ENCODE measurements around the gene SV2C.

The SV2C gene

DNA sequence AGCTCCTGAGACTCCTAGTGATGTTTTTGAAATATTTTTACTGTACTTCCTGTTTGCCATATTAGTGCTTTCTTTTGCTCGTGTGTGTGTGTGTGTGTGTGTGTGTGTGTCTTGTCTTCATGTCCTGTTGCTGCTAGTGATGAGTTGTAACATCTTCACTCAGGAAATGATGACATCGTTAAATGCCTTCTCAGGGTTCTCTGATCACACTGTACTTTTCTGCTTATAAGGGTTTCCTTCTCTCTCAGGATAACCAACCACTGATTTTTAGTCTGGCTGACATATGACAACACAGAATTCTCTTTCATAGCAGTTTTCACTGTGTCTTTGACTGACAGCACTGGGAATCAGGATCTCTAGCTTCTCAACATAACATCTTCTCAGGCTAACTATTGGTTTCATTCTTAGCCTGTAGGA, 16.1 kb downstream of the SV2C start:
- no peak for DNase-seq (ENCODE audit: low read depth)

DNA sequence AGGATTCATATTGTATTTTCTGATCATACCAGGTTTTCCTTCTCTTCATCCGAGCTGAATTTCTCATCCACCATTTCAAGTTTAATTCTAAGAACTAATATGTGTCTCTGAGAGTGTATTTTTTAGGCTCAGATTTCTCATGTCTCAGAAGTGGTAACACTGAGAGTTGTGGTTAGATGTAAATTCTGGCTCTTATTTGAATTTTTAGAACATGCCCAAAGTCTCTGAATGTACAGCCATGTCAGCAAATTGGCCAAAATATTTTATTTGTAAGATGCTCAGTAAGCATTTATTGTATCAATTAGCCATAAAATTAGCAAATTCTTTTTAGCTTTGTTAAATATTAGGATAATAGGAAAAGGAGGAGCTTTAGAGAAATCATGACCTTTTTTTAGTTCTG, 16.6 kb downstream of the SV2C start:
- no peak for DNase-seq (ENCODE audit: low read depth)

DNA sequence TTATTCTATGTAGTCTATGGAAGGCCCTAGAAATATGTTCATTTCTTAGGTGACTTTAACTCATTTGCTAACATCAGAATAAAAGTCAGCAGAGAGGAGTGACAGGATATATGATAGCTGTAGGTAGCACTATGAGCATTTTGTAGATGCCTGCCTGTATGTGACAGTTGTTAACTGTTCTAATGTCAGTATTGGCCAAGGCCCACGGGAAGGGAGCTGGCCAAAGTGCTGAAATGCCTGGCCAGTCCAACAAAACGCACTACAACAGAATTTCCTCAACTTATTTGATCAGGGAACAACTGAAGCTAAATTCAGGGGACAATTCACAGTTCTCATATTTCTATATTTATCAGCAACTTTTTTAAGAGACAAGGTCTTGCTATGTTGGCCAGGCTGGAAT, 20.8 kb downstream of the SV2C start:
- peak; percentile 21 for DNase-seq (ENCODE audit: low read depth)

DNA sequence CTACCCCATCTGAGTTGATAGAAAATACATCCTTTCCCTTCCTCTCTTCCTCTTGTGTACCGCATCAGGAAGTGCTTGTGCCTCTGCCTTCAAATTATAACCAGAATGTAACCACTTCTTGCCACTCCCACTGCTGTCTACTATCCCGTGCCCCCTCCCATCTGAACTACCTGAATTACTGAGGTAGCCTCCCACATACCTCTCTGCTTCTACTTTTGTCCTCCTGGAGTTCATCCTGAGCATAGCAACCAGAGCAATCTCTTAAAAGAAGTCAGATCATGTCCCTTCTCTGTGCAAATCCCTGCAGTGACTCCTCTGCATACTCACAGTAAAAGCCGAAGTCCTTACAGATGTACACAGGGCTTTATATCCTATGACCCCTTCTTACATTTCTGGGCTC, 23.0 kb downstream of the SV2C start:
- DNase-seq (ENCODE audit: low read depth): no peak

DNA sequence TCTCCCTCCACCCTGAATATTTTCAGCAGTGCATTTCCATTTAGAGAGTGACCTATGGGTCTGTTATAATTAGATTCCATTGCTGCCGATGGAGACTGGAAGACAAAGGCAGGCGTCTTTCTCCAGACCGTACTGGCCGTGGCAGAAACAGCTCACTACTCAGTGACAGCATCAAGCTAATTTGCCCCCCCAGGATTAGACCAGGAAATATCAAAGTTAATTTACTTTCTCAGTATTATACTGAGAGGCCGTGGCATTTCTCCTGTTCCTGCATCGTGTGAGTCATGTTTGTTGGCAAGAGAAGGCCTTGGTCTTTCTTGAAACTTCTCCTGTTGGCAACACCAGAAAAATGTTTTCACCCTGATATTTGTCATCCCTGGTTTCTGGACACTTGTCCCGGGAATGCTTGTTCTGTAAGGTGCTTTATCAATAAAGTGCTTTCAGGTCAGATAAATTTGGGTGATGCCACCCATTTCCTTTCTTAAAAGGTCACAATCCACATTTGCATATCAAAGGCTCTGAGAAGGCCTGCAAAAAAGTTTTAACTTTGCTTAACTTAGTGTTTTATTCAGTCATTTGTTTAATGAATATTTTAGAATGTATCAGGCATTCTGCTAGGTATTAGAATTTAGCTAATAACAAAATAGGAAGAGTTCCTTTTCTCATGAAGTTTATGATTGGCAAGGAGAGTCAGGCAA, 28.4 kb downstream of the SV2C start:
- no peak for DNase-seq (ENCODE audit: low read depth)

DNA sequence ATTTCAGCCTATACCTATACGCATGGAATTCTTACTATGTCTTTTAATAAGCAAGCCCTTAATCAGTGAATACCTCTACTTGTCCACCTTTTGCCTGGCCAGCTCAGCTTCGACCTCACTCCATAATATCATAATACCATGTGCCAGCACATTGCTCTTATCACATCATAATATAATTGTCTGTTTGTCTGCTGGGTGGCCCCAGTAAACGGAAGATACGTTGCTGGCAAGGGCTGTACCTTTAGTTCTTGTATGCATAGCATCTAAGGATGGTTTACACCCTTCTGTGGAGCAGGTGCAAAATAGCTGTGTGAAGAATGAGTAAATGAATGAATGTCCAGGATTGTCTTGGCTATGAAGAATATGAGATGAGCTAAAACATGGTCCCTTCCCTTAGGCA, 29.9 kb downstream of the SV2C start:
- no peak for DNase-seq (ENCODE audit: low read depth)

DNA sequence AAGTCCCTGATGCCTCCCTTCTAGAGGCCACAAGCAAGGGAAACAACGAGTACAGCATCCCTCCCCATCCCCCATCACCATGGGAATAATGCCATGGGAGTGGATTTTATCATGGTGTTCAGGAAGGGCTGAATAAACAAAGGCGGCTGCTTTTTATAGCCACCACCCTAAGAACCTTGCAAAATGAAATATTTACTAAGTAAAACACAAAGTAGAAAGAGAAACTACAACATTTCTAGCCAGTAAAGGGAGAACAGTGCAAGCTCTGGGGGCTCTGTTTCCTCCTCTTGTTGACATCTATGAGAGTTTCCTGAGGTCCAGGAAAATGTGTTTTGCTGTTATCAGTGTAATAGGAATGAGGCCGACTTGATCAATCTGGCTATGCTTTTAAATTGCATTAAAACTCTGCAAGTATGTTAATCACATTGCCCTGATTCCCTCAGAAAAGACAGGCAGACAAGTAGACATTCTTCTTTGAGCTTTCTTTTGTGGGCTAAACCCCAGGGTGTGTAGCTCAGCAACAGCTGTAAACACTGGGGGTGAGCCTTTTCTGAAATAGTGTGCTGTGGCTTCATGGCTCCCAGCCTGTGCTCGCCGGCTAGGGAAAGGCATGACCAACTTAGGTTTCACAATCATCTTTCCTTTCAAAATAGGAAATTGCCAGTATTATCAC, 31.1 kb downstream of the SV2C start:
- no peak for DNase-seq (ENCODE audit: low read depth)

DNA sequence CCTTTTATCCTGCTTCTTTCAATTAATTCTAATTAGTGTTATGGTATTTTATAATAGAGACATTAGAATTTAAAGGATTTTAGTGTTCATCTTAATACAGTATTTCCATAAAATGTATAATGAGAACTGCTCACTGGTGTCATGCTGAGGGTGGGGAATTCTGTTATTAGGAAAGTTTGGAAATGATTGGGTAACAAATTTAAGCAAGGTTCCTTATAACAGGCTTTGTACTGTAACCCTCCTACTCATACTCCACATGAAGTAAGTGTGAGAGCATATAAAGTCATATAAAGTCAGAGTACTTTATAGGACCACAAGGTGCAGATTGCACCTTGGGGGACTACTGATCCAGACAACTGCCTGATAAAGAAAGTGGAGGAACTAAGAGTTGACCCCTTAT, 42.2 kb downstream of the SV2C start:
- DNase-seq (ENCODE audit: low read depth): no peak

DNA sequence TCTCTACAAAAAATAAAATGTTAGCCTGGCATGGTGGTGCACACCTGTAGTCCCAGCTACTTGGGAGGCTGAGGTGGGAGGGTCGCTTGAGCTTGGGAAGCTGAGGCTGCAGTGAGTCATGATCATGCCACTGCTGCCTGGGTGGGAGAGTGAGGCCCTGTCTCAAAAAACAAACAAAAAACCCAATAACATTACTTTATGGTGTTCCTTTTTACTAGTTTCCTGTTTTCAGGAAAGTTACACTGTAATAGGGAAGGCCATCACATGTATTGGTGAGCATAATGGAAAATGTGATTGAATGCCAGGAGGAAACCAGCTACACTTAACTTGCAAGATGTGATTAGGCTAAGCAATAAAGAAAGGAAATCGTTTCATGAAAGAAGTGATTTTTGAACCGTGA, 42.7 kb downstream of the SV2C start:
- no peak for DNase-seq (ENCODE audit: low read depth)

DNA sequence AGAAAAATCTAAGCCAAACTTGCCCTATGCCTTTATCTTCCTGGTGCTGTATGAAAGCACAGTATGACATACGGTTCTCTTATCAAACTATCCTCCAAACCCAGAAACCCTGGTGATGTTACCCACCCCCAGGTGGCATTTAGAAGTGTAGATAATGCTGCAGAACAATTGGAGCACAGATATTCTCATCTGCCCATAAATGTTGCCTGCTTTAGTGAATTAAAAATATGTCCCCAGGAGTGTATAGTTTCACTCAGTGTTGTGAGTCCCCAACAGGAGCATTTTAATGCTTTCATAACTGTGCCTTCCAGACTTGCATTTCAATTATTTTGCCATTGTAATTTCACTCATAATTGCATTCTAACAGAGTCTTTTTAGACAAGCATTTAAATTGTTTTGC, 50.8 kb downstream of the SV2C start:
- DNase-seq (ENCODE audit: low read depth): no peak

DNA sequence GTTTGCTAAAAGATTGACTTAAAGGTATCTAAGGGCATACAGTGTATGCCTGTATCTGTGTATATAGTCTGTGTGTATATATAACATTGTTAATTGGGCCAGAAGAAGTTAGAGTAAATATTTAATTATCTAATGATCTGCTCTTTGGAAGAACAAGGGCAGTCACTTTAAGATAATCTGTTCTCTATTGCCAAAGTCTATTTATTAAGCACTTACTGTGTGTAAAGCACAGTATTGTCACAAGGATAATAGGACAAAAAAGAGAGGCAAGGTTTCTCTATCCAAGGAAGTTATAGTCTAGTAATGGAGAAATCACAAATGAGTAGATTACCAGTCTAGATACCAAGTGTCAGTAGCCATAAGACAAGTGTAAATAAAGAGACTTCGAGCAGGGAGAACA, 51.5 kb downstream of the SV2C start:
- no peak for DNase-seq (ENCODE audit: low read depth)

DNA sequence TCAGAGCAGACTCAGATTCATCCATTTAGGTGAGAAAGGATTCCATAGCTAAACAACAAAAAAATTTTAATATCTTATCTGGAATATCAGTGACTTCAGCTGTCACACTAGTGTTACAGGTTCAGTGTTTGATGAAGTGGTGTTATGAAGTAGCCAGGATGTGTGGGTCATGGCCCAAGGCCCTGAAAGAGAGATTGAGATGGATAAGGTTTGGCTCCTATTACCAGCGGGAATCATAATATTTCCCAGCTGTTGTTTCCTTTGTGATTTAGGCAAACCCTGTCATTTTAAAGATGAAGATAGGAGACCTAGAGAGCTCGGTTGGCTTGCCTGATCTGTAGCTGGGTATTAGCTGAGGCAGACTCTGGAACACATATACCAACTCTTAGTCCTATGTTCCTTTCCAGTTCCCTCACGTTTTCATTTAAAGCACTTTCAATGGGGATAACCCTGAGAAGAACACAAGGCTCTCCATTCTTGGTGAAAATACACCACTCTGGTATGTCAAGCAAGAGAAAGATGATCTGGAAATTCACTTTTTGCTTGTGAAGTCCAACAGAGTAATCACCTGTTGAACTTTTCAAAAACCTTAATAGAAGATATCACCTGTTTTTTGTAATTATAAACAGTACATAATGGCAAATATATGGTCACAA, 54.8 kb downstream of the SV2C start:
- DNase-seq (ENCODE audit: low read depth): no peak

DNA sequence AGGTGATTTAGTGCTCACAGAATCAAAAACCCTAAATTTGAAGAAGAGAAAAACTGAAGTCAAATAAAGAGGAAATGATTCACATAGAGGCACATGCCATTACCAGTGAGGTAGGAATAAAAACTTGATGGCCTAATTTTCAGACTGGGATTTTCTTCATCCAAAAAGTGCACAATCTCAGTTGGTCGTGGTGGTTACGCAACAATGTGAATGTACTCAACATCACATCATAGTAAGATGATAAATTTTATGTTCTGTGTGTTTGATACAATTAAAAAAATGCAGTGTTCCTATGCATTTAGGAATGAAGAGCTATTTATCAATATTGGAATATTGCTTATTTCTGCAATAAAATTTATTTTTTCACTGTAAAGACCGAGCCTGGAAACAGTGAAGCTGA, 60.7 kb downstream of the SV2C start:
- DNase-seq (ENCODE audit: low read depth): no peak

DNA sequence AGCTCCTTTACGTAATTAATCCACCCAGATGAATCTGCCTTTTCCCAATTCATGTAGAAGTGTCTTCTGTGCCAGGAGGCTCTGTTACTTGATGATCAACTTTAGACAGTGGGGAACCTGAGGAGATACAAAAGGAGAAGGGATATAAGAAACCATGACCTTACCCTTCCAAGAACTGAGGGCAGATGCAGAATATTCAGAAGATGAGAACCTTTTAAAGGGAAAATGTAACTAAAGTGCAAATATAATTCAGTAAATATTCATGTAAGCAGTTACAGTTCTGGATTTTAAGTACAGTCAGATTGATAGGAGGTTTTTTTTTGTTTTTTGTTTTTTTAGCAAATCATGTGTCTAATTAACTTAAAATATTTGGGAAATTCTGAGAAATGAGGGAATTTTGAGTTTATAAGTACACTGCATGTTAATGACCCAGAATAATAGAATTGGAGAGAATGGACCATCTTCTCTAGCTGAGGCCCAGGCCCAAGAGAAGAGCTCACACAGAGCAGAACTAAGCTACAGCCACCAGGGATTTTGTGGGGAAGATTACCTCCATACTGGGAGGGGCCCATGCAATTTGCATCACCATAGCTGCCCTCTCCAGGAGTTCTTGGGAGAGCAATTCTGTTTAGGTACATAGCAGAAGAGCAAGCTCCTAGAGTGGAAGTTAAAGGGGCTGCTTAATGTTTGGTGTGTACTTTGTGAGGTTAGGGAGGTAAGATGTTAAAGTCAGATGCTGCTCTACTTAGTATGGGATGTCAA, 61.5 kb downstream of the SV2C start:
- DNase-seq (ENCODE audit: low read depth): no peak

DNA sequence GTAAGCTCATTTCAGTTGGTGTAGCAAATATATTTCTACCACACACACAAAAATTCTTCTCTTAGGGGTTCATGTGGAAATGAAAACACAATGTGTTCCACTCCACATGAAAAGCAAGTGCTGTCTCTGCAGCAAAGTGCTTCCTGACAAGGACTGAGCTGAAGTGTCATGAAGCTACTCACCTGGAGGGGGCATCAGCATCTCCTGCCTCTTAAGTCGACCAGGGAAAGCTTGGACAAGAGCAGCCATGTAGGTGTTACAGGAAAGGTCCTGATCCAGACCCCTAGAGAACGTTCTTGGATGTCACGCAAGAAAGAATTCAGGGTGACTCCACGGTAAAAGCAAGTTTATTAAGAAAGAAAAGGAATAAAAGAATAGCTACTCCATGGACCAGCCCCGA, 62.8 kb downstream of the SV2C start:
- DNase-seq (ENCODE audit: low read depth): peak; percentile 9

DNA sequence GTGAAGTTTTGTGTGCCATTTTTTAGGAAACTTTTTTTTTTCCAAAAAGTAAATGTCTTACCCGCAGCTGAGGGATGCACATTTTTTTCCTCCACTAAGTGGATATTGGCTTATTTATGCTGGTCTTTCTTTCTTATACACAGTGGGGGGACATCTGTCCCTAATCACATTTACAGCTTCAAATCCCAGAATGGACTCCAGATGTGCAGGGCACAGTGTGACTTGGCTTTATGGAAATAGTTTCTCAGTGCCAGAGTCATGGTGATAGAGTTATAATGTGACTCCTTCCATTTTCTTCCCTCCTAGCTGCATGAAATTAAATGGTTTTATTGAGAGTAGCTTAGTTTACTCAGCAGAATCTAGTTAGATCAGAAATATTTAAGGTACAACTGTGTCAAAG, 66.5 kb downstream of the SV2C start:
- DNase-seq (ENCODE audit: low read depth): no peak

DNA sequence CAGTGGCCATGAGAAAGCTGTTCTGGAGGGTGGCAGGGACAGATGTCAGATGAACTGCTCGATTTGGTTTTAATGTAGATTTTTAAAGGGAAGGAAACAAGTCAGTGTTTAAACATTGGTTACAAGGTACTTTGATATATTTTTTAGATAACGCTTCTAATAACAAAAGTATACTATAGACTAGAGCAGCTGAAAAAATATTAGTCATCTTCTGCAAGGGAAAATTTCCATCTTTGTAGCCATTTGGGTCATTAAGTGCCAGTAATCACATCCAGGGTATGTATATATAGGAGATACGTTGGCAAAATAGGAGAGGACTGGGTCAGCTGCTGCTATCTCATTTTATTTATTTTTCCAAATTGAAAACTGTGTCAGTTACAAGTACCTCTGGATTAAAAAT, 69.0 kb downstream of the SV2C start:
- no peak for DNase-seq (ENCODE audit: low read depth)

DNA sequence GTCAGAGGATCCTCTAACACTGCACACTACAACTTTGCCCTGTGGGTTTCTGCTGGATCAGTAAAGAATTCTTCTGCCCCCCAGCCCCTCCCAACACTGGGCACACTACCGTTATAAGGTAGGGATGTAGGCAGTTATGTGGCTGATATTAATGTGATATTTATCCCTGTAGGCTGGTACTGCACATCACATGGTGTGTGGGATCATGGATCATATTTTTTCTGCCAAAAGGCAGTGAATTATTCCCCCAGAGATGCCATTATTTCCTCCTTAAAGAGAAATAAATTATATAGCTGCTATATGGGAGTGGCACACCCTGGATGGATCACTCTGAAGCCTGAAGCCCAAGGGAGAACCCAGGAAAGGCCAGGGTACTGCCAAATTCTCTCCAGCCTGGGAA, 69.5 kb downstream of the SV2C start:
- DNase-seq (ENCODE audit: low read depth): no peak

DNA sequence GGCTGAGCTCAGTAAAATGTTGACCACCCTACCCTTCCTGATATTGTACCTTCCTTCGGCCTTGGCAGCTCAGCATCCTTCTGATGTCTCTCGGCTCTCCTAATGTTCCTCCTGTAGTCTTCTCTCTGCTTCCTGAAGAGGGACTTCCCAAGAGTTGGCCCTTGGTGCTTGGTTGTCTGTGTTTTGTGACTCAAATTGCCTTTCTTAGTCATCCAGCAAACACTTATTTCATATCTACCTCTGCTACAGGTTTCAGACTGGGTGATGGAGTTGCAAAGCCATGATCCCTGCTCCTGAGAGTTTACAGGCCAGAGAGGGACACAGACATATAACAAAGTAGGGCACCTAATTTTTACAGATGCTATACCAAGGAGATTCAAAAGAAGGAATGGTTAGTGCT, 70.1 kb downstream of the SV2C start:
- no peak for DNase-seq (ENCODE audit: low read depth)

DNA sequence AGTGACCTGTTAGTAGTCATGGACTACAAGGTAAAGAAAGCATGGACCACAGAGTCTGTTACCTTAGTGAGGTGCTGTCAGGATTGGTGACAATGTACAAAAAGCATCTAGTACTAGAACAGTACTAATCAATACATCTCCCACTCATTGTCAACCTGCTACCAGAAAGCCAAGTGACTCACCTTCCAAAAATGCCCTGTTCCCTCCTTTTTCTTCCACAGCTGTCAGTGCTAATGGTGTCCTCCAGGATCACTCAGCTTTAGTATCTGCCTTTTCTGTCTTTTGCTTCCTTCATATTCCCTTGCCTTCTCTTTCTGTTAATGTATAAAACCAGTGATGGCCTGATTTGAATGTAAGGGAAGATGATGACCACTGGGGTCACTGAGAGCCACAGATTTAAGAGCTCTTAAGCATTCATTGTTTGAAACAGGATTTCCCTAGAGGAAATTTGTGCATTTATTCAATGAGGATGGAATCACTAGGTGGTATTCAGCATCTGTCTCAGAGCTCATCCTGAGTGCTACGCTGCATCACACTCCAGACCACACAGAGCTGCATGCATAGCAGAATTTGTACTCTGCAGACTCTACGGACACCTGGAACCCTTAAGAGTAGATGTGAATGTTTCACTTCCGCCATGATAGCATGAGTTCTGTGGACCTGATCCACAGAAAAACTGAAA, 71.0 kb downstream of the SV2C start:
- no peak for DNase-seq (ENCODE audit: low read depth)

DNA sequence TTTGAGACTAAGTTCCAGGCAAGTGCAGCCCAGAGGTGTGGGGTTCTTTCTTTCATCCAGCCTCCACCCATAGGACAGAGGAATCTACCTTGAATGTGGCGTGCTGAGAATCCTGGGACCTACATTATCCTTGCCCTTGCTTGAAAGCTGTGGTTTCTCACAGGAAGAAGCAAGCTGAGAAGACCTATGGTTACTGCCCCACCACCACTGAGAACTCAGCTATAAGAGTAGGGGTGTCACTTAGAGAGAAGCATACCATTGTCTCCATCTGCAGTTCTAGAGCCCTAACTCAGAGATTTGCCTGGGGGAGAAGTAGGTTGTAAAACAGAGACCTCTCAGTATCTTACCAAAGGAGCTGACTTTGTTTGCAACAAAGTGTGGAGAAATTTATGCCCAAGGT, 72.4 kb downstream of the SV2C start:
- no peak for DNase-seq (ENCODE audit: low read depth)

DNA sequence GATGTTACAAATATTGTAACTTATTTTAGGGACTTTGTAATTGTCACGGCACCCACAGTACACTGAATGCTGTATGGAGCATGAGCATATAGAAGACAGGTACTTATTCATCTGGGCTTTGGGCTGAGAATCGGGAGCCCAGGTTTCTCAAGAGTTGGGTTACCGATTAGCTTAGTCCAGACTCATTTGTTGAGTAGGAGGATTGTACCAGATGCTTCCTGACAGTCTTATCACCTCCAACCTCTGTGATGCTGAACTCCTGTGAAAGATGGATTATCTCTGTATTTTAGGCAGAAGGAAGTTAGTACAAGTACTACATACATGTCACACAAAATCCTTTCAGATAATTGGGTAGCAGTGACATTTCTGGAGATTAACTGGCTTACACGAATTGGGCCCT, 79.2 kb downstream of the SV2C start:
- DNase-seq (ENCODE audit: low read depth): no peak

Measured in iris pigment epithelial cell (primary cell).